IMR-90 (cell line): ENCODE data around the gene MOB4. TPM values are rescaled to one million over a fixed set of nuclear protein-coding genes. Genes with fewer than 3 reads are reported as not detected.

Source experiments
- ATAC-seq: fragments of 200-7000 bp; cut with Tn5 transposase; 2 replicates; pipeline ENCODE4 v1.9.1; 2020; ENCODE audit warnings: low read depth, mild to moderate bottlenecking, moderate library complexity
- BruUV-seq: library from RNA; stranded (reverse); fragments of 400-500 nt; replicated peaks from 2 replicates; lab custom pipeline; 2021; lab: Mats Ljungman, UMichigan
- CTCF ChIA-PET: fragments of 300-600 bp; formaldehyde crosslinking; extraction: SDS; loops from one replicate; lab custom pipeline; 2021; ENCODE audit warnings: antibody characterized with exemption; lab: Yijun Ruan, JAX
- POLR2A ChIA-PET: fragments of 300-600 bp; sonication (Branson Sonifier 250); formaldehyde crosslinking; loops from one replicate; lab custom pipeline; 2022; ENCODE audit warnings: antibody characterized with exemption; ENCODE audit not compliant: unreplicated experiment; lab: Charles Lee
- DNase-seq: peaks from one replicate; pipeline ENCODE4 v3.0.0; 2013
- H2AFZ ChIP-seq: replicated peaks from 2 replicates; pipeline ENCODE3; 2013; ENCODE audit warnings: low read length, mild to moderate bottlenecking; ENCODE audit not compliant: poor library complexity
- H2AK5ac ChIP-seq: 2 replicates; pipeline ENCODE4 v1.6.1; 2013; ENCODE audit warnings: low read depth, low read length, inconsistent platforms
- H2AK9ac ChIP-seq: replicated peaks from 2 replicates; pipeline ENCODE3; 2013; ENCODE audit warnings: mild to moderate bottlenecking, low read depth, low read length, moderate library complexity; ENCODE audit not compliant: poor library complexity
- H2BK120ac ChIP-seq: 2 replicates; pipeline ENCODE4 v1.6.1; 2013; ENCODE audit warnings: low read depth, low read length, inconsistent platforms
- H2BK15ac ChIP-seq: 3 replicates; pipeline ENCODE4 v1.6.1; 2013; ENCODE audit warnings: low read depth, low read length, inconsistent platforms
- H2BK20ac ChIP-seq: 2 replicates; pipeline ENCODE4 v1.6.1; 2013; ENCODE audit warnings: low read depth, mild to moderate bottlenecking, inconsistent platforms, low read length, moderate library complexity
- H2BK5ac ChIP-seq: 2 replicates; pipeline ENCODE4 v1.6.1; 2013; ENCODE audit warnings: mild to moderate bottlenecking, low read depth, low read length, inconsistent platforms; ENCODE audit not compliant: poor library complexity, severe bottlenecking
- H3K14ac ChIP-seq: replicated peaks from 2 replicates; pipeline ENCODE4 v1.6.1; 2013; ENCODE audit warnings: low read depth, low read length, inconsistent platforms
- H3K18ac ChIP-seq: 2 replicates; pipeline ENCODE4 v1.6.1; 2013; ENCODE audit warnings: low read depth, low read length, control low read depth
- H3K23ac ChIP-seq: 2 replicates; pipeline ENCODE4 v1.6.1; 2013; ENCODE audit warnings: low read depth, low read length, inconsistent platforms
- H3K27ac ChIP-seq: 2 replicates; pipeline ENCODE4 v1.5.1; 2013; ENCODE audit warnings: mild to moderate bottlenecking, control low read depth, low read length; ENCODE audit not compliant: insufficient read depth
- H3K27me3 ChIP-seq: 2 replicates; pipeline ENCODE4 v1.6.1; 2013; ENCODE audit warnings: low read length; ENCODE audit not compliant: control insufficient read depth, insufficient read depth
- H3K36me3 ChIP-seq: 2 replicates; pipeline ENCODE4 v1.6.1; 2013; ENCODE audit warnings: low read length, mixed read lengths; ENCODE audit not compliant: control insufficient read depth, insufficient read depth
- H3K4ac ChIP-seq: 2 replicates; pipeline ENCODE4 v1.6.1; 2013; ENCODE audit warnings: low read depth, low read length, inconsistent platforms
- H3K4me1 ChIP-seq: 2 replicates; pipeline ENCODE4 v1.6.1; 2013; ENCODE audit warnings: low read length, mixed read lengths; ENCODE audit not compliant: control insufficient read depth, insufficient read depth
- H3K4me2 ChIP-seq: 2 replicates; pipeline ENCODE4 v1.6.1; 2013; ENCODE audit warnings: low read depth, mild to moderate bottlenecking, control low read depth, low read length, moderate library complexity
- H3K4me3 ChIP-seq: 2 replicates; pipeline ENCODE4 v1.5.1; 2013; ENCODE audit warnings: low read depth, mild to moderate bottlenecking, control low read depth, low read length, moderate library complexity; ENCODE audit not compliant: insufficient read depth
- H3K56ac ChIP-seq: 2 replicates; pipeline ENCODE4 v1.6.1; 2013; ENCODE audit warnings: low read length, inconsistent platforms; ENCODE audit not compliant: insufficient read depth; ENCODE audit errors: extremely low read depth
- H3K79me1 ChIP-seq, 2 experiments: 2 replicates each; pipeline ENCODE4 v1.6.1; 2013; ENCODE audit warnings: low read length in 2 of 2, inconsistent platforms in 1 of 2, low read depth in 1 of 2
- H3K9ac ChIP-seq: 2 replicates; pipeline ENCODE4 v1.6.1; 2013; ENCODE audit warnings: low read depth, low read length, control low read depth
- H3K9me1 ChIP-seq: 2 replicates; pipeline ENCODE4 v1.6.1; 2013; ENCODE audit warnings: low read length, inconsistent platforms; ENCODE audit not compliant: insufficient read depth
- H3K9me3 ChIP-seq: 2 replicates; pipeline ENCODE4 v1.6.1; 2013; ENCODE audit warnings: low read length; ENCODE audit not compliant: control insufficient read depth, insufficient read depth
- H4K20me1 ChIP-seq: 2 replicates; pipeline ENCODE4 v1.6.1; 2013; ENCODE audit warnings: low read length, inconsistent platforms; ENCODE audit not compliant: insufficient read depth
- H4K5ac ChIP-seq: 2 replicates; pipeline ENCODE4 v1.6.1; 2013; ENCODE audit warnings: mild to moderate bottlenecking, low read depth, low read length, control low read depth
- H4K8ac ChIP-seq, 2 experiments: 2 replicates each; pipeline ENCODE4 v1.6.1; 2013; ENCODE audit warnings: low read depth in 2 of 2, low read length in 2 of 2, control low read depth in 1 of 2, inconsistent platforms in 1 of 2
- H4K91ac ChIP-seq: 2 replicates; pipeline ENCODE4 v1.6.1; 2013; ENCODE audit warnings: low read depth, low read length, inconsistent platforms; ENCODE audit not compliant: insufficient read depth
- CHD1 ChIP-seq: IDR thresholded peaks from 2 replicates; pipeline ENCODE4 v1.6.1; 2012; ENCODE audit warnings: low read depth, low read length, improper control_type of control experiment
- MAZ ChIP-seq: IDR thresholded peaks from 2 replicates; pipeline ENCODE4 v1.6.1; 2012; ENCODE audit warnings: low read depth, mild to moderate bottlenecking, low read length, improper control_type of control experiment, moderate library complexity, borderline replicate concordance
- NFE2L2 ChIP-seq: fragments of 150-350 bp; IDR thresholded peaks from 2 replicates; pipeline ENCODE4 v1.6.1; 2016; ENCODE audit warnings: low read depth, mild to moderate bottlenecking, low read length
- RCOR1 ChIP-seq: IDR thresholded peaks from 2 replicates; pipeline ENCODE4 v1.6.1; 2012; ENCODE audit warnings: mild to moderate bottlenecking, low read length, improper control_type of control experiment; ENCODE audit not compliant: insufficient replicate concordance
- RFX5 ChIP-seq: IDR thresholded peaks from 2 replicates; pipeline ENCODE4 v1.8.0; 2012; ENCODE audit warnings: low read depth, mild to moderate bottlenecking, low read length, moderate library complexity
- SMC3 ChIP-seq: fragments of 150-350 bp; IDR thresholded peaks from 2 replicates; pipeline ENCODE4 v1.6.1; 2016; ENCODE audit warnings: low read depth, mild to moderate bottlenecking, antibody characterized with exemption, low read length, moderate library complexity
- WGBS, 2 experiments: methylation state at CpG; one replicate each; pipeline versions ENCODE4 v1.1.5 to v1.1.7; 2013; ENCODE audit warnings: missing lambda C conversion rate in 2 of 2; ENCODE audit not compliant: insufficient read length in 1 of 2; ENCODE audit errors: extremely low coverage in 2 of 2; 5-methylcytosine and 5-hydroxymethylcytosine counted together
- dilution Hi-C: fragments of 300-500 bp; cut with HindIII; formaldehyde crosslinking; loops from one replicate; pipeline ENCODE4 v1.14.3; 2018; ENCODE audit warnings: low sequenced_read_pairs; ENCODE audit not compliant: unreplicated experiment
- in situ Hi-C: fragments of 300-500 bp; cut with MboI; formaldehyde crosslinking; loops from 3 replicates; pipeline ENCODE4 v1.14.3; 2019; ENCODE audit warnings: low sequenced_read_pairs, inconsistent platforms, mixed read lengths
- intact Hi-C: fragments of 100-400 bp; cut with micrococcal nuclease; formaldehyde crosslinking; loops from 2 replicates; pipeline ENCODE4 v1.10.0; 2022
- polyA plus RNA-seq, 3 experiments: library from polyadenylated mRNA; depleted of rRNA; stranded (reverse); fragments of >200 nt; gene quantifications; 2 replicates each; pipeline ENCODE4 v1.2.3, GENCODE V29; 2012; ENCODE audit warnings: low replicate concordance in 1 of 3
- total RNA-seq: library from RNA; depleted of rRNA; stranded (reverse); fragments of >200 nt; gene quantifications from 2 replicates; pipeline ENCODE4 v1.2.3, GENCODE V29; 2012
- TF ChIP-seq, protein P1 (sequence below): fragments of 150-350 bp; IDR thresholded peaks from 2 replicates; pipeline ENCODE4 v1.6.1; 2017; ENCODE audit warnings: mild to moderate bottlenecking, antibody characterized with exemption, low read length, low read depth
- TF ChIP-seq, protein P2 (sequence below): conservative IDR thresholded peaks from 2 replicates; pipeline ENCODE4 v1.5.1; 2012; ENCODE audit warnings: mild to moderate bottlenecking, low read depth, low read length, improper control_type of control experiment

The MOB4 gene
- total and polyA plus RNA-seq, 2 of the 4 experiments (the other 2 are of a cell fraction), result 34.8 to 36.0 TPM

DNA sequence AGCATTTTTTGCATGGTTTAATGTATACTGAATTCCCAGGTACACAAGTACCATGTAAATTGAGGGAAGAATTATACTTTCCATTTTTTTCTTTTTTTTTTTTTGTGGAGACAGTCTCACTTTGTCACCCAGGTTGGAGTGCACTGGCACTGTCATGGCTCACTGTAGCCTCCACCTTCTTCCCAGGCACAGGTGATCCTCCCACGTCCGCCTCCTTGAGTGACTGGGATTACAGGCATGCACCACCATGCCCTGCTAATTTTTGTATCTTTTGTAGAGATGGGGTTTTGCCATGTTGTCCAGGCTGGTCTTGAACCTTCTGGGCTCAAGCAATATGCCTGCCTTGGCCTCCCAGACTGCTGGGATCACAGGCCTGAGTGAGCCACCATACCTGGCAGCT, 11.9 kb upstream of the MOB4 start:
- no peak overlapping the region for H3K4ac ChIP-seq
- H2AFZ ChIP-seq, result no peak overlapping the region
- H2AK9ac ChIP-seq, result no peak overlapping the region
- no peak overlapping the region for H2BK120ac ChIP-seq
- peaks cover 7 to 24% of the 10 kb centered on the region in 2 experiments; a peak in 3 of 4 replicates for H3K79me1 ChIP-seq
- H4K91ac ChIP-seq, result no peak overlapping the region
- no peak overlapping the region for H3K23ac ChIP-seq
- H3K4me3 ChIP-seq, result no peak overlapping the region
- no peaks in the 10 kb centered on the region for H3K9me1 ChIP-seq
- no peak overlapping the region for H3K9ac ChIP-seq
- no peaks in the 10 kb centered on the region for H3K27me3 ChIP-seq
- no peaks in the 10 kb centered on the region for H3K9me3 ChIP-seq
- H2BK15ac ChIP-seq, result no peak overlapping the region
- H2AK5ac ChIP-seq, result no peak overlapping the region
- H3K27ac ChIP-seq, result no peak overlapping the region
- dilution Hi-C loops (no loop called here), in situ Hi-C loops (loop anchor here (10.0 kb wide), 1 partner anchor 271 kb away; no protein-coding TSS in a partner anchor), intact Hi-C loops (no loop called here)
- TF ChIP-seq, protein P1, sequence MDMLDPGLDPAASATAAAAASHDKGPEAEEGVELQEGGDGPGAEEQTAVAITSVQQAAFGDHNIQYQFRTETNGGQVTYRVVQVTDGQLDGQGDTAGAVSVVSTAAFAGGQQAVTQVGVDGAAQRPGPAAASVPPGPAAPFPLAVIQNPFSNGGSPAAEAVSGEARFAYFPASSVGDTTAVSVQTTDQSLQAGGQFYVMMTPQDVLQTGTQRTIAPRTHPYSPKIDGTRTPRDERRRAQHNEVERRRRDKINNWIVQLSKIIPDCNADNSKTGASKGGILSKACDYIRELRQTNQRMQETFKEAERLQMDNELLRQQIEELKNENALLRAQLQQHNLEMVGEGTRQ, result no peak
- TF ChIP-seq SMC3 (no peak), NFE2L2 (no peak), RCOR1 (no peak), MAZ (no peak), CHD1 (no peak), RFX5 (no peak)
- TF ChIP-seq, protein P2, sequence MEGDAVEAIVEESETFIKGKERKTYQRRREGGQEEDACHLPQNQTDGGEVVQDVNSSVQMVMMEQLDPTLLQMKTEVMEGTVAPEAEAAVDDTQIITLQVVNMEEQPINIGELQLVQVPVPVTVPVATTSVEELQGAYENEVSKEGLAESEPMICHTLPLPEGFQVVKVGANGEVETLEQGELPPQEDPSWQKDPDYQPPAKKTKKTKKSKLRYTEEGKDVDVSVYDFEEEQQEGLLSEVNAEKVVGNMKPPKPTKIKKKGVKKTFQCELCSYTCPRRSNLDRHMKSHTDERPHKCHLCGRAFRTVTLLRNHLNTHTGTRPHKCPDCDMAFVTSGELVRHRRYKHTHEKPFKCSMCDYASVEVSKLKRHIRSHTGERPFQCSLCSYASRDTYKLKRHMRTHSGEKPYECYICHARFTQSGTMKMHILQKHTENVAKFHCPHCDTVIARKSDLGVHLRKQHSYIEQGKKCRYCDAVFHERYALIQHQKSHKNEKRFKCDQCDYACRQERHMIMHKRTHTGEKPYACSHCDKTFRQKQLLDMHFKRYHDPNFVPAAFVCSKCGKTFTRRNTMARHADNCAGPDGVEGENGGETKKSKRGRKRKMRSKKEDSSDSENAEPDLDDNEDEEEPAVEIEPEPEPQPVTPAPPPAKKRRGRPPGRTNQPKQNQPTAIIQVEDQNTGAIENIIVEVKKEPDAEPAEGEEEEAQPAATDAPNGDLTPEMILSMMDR, result no peak
- no peak for ATAC-seq
- ChIA-PET CTCF (no interaction called here), POLR2A (no interaction called here)
- no CpG with 5 or more reads among the region's 2 CpGs for WGBS, 2 experiments
- H2BK5ac ChIP-seq, result no peak overlapping the region
- no peak overlapping the region for H3K4me2 ChIP-seq
- no peak for DNase-seq
- BruUV-seq, result no TSS peak
- H4K8ac ChIP-seq, result no peak overlapping the region
- no peaks in the 10 kb centered on the region for H3K4me1 ChIP-seq
- H4K20me1 ChIP-seq, result peaks cover 13% of the 10 kb centered on the region
- peaks cover 9% of the 10 kb centered on the region for H3K36me3 ChIP-seq
- no peak overlapping the region for H3K18ac ChIP-seq
- H4K5ac ChIP-seq, result no peak overlapping the region
- no peak overlapping the region for H3K14ac ChIP-seq
- no peak overlapping the region for H2BK20ac ChIP-seq
- H3K56ac ChIP-seq, result no peak overlapping the region
